MV-4-11 (cell line): Measurements from ENCODE around the gene PLXNA4.

Experiments
- DNase-seq: peaks from one replicate; lab custom pipeline; 2025; lab: John Stamatoyannopoulos, UW

PLXNA4 gene

GRCh38 chr7:132472463-132473120, 103.7 kb downstream of the PLXNA4 start:
- DNase-seq, result no peak

- DNase-seq, result no peak
Observed at GRCh38 chr7:132471515-132471914, 104.8 kb downstream of the PLXNA4 start.

- DNase-seq, result no peak
Observed at GRCh38 chr7:132469681-132470080, 106.6 kb downstream of the PLXNA4 start.

GRCh38 chr7:132469264-132469663, 107.0 kb downstream of the PLXNA4 start:
- DNase-seq, result no peak

- DNase-seq, result no peak
Observed at GRCh38 chr7:132466367-132466766, 109.9 kb downstream of the PLXNA4 start.

GRCh38 chr7:132465516-132465915, 110.8 kb downstream of the PLXNA4 start:
- DNase-seq, result no peak

- DNase-seq, result no peak
Observed at GRCh38 chr7:132464740-132465139, 111.5 kb downstream of the PLXNA4 start.

- no peak for DNase-seq
Observed at GRCh38 chr7:132463922-132464321, 112.3 kb downstream of the PLXNA4 start.

- no peak for DNase-seq
Observed at GRCh38 chr7:132462478-132462877, 113.8 kb downstream of the PLXNA4 start.

- DNase-seq, result no peak
Observed at GRCh38 chr7:132461032-132461592, 115.2 kb downstream of the PLXNA4 start.

GRCh38 chr7:132458729-132459128, 117.5 kb downstream of the PLXNA4 start:
- DNase-seq, result no peak

- DNase-seq, result no peak
Observed at GRCh38 chr7:132457658-132458057, 118.6 kb downstream of the PLXNA4 start.

- no peak for DNase-seq
Observed at GRCh38 chr7:132456418-132456817, 119.9 kb downstream of the PLXNA4 start.

GRCh38 chr7:132455378-132455777, 120.9 kb downstream of the PLXNA4 start:
- DNase-seq, result no peak

GRCh38 chr7:132453826-132454225, 122.4 kb downstream of the PLXNA4 start:
- DNase-seq, result peak; percentile 33

GRCh38 chr7:132451161-132451560, 125.1 kb downstream of the PLXNA4 start:
- no peak for DNase-seq

- no peak for DNase-seq
Observed at GRCh38 chr7:132450696-132451095, 125.6 kb downstream of the PLXNA4 start.

- no peak for DNase-seq
Observed at GRCh38 chr7:132450188-132450587, 126.1 kb downstream of the PLXNA4 start.

GRCh38 chr7:132446666-132447278, 129.5 kb downstream of the PLXNA4 start:
- no peak for DNase-seq

- peak; percentile 97 for DNase-seq
Observed at GRCh38 chr7:132446260-132446659, 130.0 kb downstream of the PLXNA4 start.

- DNase-seq, result peak; percentile 16
Observed at GRCh38 chr7:132443761-132444520, 132.3 kb downstream of the PLXNA4 start.

GRCh38 chr7:132441935-132442334, 134.3 kb downstream of the PLXNA4 start:
- no peak for DNase-seq

- DNase-seq, result no peak
Observed at GRCh38 chr7:132440151-132440550, 136.1 kb downstream of the PLXNA4 start.
